ENCODE results near the gene DBX1. TPM values are rescaled to one million over a fixed set of nuclear protein-coding genes. Genes with fewer than 3 reads are reported as not detected.

DBX1 gene
- total and polyA plus RNA-seq, 10 of the 15 experiments (the other 5 are each of a cell fraction or from before 2014, with no cell fraction given) = not detected

DNA sequence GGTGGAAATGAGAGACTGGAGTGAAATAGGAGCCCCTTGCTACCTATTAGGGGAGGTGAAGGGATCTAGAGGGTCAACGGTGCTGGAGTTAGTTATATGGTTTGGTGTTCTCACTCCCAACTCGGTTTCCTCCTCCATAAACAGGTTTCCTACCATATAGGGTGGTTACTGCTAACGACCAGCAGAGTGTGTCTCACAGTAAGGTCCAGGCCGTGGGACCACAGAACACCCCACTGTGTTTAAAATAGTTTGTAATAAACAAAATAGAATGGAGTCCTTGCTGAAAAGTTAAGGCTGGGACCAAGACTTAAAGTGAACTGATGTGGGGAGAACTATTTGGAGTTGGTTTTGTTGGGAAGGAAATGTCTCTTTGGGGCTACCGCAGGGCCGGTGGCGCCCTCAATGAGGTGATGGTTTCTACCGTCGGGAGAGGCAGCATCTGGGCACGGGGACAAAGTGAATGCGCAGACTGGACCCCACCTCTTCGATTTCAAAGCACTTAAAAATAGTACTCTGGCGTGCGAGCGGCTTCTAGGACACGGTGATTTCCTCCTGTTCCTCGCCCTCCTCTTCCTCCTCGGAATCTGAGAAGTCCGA, 4.5 kb downstream of the DBX1 start:
- Histone ChIP-seq H3K4me3 (no peak overlapping the region), H3K9me3 (replicated peaks; ENCODE audit: control insufficient read depth, insufficient read depth, low read length) (no peaks in the 10 kb centered on the region; the same call in 2 of the 3 replicates), H4K20me1 (ENCODE audit: control insufficient read depth, insufficient read depth) (no peaks in the 10 kb centered on the region), H3K27me3 (replicated peaks in 1 of 2; ENCODE audit: control insufficient read depth in 2 of 2, insufficient read depth in 2 of 2, low read length in 1 of 2) (peaks cover 6 to 13% of the 10 kb centered on the region in 2 experiments), H3K36me3 (ENCODE audit: control insufficient read depth in 2 of 2, insufficient read depth in 2 of 2, low read length in 1 of 2) (no peaks in the 10 kb centered on the region), H3K27ac (ENCODE audit: control insufficient read depth, insufficient read depth) (no peak overlapping the region), H2AFZ (ENCODE audit: control insufficient read depth, low read depth, low read length) (no peak overlapping the region), H3K79me2 (ENCODE audit: control insufficient read depth, insufficient read depth, low read length) (no peaks in the 10 kb centered on the region), H3K9ac (ENCODE audit: control insufficient read depth, insufficient read depth, low read length) (no peak overlapping the region), H3K4me2 (ENCODE audit: control insufficient read depth, insufficient read depth) (no peak overlapping the region), H3K4me1 (ENCODE audit: control insufficient read depth, insufficient read depth, low read length) (no peaks in the 10 kb centered on the region; the same call in 1 of the 2 replicates)
- RAD21 ChIA-PET (ENCODE audit: unreplicated experiment) = no interaction called here
- intact Hi-C loops (cut with micrococcal nuclease; ENCODE audit: unreplicated experiment) (no loop called here), in situ Hi-C loops (cut with MboI) (no loop called here)
- CTCF ChIA-PET = interaction anchor here (1.1 to 1.3 kb wide), 2 partner anchors 198 to 203 kb away, joined by 3 read pairs; no protein-coding TSS in a partner anchor
- DNase-seq (ENCODE audit: low read depth, low spot score) = no peak
- 12% methylated on average over 19 of the region's 19 CpGs for WGBS (ENCODE audit: insufficient coverage, insufficient replicate concordance, low lambda C conversion rate, missing lambda C conversion rate)
- no peak for FAIRE-seq
- POLR2A ChIA-PET = no interaction called here
- no TSS peak for BruUV-seq (replicated peaks)
- no peak for ATAC-seq
- SMC1A ChIA-PET (ENCODE audit: uncharacterized antibody, unreplicated experiment) = interaction anchor here (1.4 kb wide), 1 partner anchor 17 kb away, joined by 4 read pairs; no protein-coding TSS in a partner anchor
- no peak for TF ChIP-seq POU2F2 (IDR thresholded peaks at IDR 0.05; ENCODE audit: borderline replicate concordance, low read depth, low read length)
- TF ChIP-seq POLR2AphosphoS5 (IDR thresholded peaks at IDR 0.05; ENCODE audit: low read length) = no peak
- no peak for TF ChIP-seq CHD2 (IDR thresholded peaks at IDR 0.05; ENCODE audit: borderline replicate concordance, low read depth, low read length)
- TF ChIP-seq, protein P1, sequence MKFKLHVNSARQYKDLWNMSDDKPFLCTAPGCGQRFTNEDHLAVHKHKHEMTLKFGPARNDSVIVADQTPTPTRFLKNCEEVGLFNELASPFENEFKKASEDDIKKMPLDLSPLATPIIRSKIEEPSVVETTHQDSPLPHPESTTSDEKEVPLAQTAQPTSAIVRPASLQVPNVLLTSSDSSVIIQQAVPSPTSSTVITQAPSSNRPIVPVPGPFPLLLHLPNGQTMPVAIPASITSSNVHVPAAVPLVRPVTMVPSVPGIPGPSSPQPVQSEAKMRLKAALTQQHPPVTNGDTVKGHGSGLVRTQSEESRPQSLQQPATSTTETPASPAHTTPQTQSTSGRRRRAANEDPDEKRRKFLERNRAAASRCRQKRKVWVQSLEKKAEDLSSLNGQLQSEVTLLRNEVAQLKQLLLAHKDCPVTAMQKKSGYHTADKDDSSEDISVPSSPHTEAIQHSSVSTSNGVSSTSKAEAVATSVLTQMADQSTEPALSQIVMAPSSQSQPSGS (IDR thresholded peaks at IDR 0.05; ENCODE audit: low read length) = no peak
- TF ChIP-seq, protein P2, sequence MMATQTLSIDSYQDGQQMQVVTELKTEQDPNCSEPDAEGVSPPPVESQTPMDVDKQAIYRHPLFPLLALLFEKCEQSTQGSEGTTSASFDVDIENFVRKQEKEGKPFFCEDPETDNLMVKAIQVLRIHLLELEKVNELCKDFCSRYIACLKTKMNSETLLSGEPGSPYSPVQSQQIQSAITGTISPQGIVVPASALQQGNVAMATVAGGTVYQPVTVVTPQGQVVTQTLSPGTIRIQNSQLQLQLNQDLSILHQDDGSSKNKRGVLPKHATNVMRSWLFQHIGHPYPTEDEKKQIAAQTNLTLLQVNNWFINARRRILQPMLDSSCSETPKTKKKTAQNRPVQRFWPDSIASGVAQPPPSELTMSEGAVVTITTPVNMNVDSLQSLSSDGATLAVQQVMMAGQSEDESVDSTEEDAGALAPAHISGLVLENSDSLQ (IDR thresholded peaks at IDR 0.05) = no peak
- TF ChIP-seq, protein P3, sequence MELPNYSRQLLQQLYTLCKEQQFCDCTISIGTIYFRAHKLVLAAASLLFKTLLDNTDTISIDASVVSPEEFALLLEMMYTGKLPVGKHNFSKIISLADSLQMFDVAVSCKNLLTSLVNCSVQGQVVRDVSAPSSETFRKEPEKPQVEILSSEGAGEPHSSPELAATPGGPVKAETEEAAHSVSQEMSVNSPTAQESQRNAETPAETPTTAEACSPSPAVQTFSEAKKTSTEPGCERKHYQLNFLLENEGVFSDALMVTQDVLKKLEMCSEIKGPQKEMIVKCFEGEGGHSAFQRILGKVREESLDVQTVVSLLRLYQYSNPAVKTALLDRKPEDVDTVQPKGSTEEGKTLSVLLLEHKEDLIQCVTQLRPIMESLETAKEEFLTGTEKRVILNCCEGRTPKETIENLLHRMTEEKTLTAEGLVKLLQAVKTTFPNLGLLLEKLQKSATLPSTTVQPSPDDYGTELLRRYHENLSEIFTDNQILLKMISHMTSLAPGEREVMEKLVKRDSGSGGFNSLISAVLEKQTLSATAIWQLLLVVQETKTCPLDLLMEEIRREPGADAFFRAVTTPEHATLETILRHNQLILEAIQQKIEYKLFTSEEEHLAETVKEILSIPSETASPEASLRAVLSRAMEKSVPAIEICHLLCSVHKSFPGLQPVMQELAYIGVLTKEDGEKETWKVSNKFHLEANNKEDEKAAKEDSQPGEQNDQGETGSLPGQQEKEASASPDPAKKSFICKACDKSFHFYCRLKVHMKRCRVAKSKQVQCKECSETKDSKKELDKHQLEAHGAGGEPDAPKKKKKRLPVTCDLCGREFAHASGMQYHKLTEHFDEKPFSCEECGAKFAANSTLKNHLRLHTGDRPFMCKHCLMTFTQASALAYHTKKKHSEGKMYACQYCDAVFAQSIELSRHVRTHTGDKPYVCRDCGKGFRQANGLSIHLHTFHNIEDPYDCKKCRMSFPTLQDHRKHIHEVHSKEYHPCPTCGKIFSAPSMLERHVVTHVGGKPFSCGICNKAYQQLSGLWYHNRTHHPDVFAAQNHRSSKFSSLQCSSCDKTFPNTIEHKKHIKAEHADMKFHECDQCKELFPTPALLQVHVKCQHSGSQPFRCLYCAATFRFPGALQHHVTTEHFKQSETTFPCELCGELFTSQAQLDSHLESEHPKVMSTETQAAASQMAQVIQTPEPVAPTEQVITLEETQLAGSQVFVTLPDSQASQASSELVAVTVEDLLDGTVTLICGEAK (IDR thresholded peaks at IDR 0.05; ENCODE audit: borderline replicate concordance) = no peak
- no peak for TF ChIP-seq IKZF1 (conservative IDR thresholded peaks at IDR 0.05)
- TF ChIP-seq CEBPB (IDR thresholded peaks at IDR 0.05; ENCODE audit: borderline replicate concordance in 1 of 2, low read depth in 2 of 2, low read length in 2 of 2) = no peak
- TF ChIP-seq, protein P4, sequence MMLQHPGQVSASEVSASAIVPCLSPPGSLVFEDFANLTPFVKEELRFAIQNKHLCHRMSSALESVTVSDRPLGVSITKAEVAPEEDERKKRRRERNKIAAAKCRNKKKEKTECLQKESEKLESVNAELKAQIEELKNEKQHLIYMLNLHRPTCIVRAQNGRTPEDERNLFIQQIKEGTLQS (IDR thresholded peaks at IDR 0.05; ENCODE audit: borderline replicate concordance, extremely low read depth, low read depth, low read length) = no peak
- no peak for TF ChIP-seq MEF2A (IDR thresholded peaks at IDR 0.05; ENCODE audit: insufficient read depth, low read depth, low read length)
- TF ChIP-seq KLF5 (IDR thresholded peaks at IDR 0.05; ENCODE audit: partially characterized antibody) = no peak
- TF ChIP-seq, protein P5, sequence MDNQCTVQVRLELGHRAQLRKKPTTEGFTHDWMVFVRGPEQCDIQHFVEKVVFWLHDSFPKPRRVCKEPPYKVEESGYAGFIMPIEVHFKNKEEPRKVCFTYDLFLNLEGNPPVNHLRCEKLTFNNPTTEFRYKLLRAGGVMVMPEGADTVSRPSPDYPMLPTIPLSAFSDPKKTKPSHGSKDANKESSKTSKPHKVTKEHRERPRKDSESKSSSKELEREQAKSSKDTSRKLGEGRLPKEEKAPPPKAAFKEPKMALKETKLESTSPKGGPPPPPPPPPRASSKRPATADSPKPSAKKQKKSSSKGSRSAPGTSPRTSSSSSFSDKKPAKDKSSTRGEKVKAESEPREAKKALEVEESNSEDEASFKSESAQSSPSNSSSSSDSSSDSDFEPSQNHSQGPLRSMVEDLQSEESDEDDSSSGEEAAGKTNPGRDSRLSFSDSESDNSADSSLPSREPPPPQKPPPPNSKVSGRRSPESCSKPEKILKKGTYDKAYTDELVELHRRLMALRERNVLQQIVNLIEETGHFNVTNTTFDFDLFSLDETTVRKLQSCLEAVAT (IDR thresholded peaks at IDR 0.05) = no peak
- TF ChIP-seq EGR1 (IDR thresholded peaks at IDR 0.05; ENCODE audit: borderline replicate concordance in 1 of 2, low read depth in 2 of 2, low read length in 2 of 2) = no peak
- no peak for TF ChIP-seq SREBF2 (IDR thresholded peaks at IDR 0.05; ENCODE audit: low read length)
- no peak for TF ChIP-seq FOXM1 (IDR thresholded peaks at IDR 0.05; ENCODE audit: low read depth, low read length)
